AG20443 (cell line): ENCODE data around the gene TTC23.

Experiments used
- DNase-seq: peaks from one replicate; pipeline ENCODE4 v3.0.0; 2012; ENCODE audit warnings: low spot score, mixed read lengths

TTC23 gene

GRCh38 chr15:99101501-99101900 is 147.9 kb downstream of the TTC23 start:
- DNase-seq: no peak

DNA sequence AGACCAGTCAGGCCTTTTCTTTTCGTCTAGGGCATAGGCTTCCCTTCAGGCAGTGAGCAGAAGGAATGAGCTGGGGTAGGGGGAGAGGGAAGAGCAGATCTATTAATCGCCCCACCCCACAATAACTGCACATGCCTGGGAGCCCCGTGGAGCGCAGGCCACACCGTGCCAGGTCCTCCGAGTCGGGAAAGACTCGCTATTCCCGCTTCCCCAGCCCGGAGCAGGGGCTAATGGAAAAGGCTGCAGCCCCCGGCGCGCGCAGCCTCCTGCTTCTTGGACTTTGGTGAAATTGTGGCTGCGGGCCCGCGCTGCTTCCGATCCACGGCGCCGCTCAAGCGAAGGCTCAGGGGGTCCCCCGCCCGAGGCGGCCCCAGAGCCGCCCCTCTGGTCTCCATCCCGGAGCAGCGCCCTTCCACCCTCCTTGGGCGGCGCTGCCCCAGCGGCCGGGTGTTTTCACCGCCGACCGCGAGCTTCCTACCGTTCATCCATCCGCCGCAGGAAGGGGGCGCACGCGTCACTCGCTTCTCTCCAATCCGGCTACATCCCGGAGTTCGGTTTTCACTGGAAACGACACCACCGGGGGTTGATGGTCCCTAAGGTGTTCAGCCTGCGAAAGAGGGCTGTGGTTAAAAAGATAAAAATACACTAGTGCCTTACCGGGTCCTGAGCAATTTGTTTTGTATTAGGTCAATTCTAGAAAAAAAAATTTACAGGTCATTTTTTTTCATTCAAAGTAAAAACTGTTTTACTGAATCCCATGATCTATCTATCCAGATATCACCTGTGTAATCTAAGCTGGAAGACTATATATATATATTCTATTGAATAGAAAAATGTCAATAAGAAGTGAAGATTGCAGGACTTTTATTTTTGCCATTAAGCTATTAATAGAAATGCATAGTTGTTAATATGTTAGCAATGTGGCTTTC is 148.9 kb downstream of the TTC23 start:
- peak; percentile 91 for DNase-seq

GRCh38 chr15:99099661-99100060 is 149.7 kb downstream of the TTC23 start:
- no peak for DNase-seq

DNA sequence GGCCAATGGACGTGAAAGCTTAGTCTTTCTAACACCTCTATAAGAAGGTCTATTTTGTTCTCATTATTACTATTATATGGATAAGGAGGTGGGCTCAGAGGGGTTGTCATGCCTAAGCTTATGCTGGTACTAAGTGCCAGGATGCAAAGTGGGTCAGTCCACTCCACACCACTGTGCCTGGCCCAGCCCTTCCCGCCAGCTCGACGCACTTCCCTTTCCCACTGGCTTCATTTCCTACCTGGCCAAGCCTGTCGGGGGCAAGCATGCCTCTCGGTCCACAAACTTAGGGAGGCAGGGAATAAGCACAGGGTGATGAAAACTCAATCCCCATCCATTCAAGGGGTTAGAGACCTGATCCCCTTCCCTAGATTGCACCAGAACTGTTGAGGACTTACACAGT is 150.4 kb downstream of the TTC23 start:
- DNase-seq: no peak

- DNase-seq: no peak
Measured at GRCh38 chr15:99098426-99098825, 151.0 kb downstream of the TTC23 start.

- no peak for DNase-seq
Measured at GRCh38 chr15:99097441-99098410, 151.7 kb downstream of the TTC23 start.

DNA sequence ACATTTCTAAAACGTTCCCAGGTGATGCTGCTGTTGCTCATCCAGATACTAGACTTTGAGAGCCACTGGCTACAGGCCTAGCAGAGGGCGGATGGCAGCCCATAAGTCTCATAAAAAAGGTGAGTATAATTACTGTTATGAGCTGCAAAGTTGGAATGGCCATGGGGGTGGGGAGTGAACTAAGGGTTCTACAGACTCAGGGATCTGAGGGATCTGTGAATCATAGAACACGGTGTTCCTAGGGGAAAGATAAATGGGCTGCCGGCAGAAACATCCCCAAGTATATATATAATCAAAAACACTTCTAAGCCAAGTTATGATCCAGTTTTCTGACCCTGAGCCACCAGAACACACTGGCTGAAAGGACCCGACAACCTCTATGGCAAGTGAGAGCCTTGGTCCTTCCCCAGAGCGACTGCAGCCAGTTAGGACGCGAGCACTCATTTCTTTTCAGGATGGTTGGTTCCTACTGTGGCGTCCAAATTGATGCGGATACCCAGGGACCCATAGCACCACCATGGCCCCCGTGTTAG is 152.4 kb downstream of the TTC23 start:
- DNase-seq: no peak

DNA sequence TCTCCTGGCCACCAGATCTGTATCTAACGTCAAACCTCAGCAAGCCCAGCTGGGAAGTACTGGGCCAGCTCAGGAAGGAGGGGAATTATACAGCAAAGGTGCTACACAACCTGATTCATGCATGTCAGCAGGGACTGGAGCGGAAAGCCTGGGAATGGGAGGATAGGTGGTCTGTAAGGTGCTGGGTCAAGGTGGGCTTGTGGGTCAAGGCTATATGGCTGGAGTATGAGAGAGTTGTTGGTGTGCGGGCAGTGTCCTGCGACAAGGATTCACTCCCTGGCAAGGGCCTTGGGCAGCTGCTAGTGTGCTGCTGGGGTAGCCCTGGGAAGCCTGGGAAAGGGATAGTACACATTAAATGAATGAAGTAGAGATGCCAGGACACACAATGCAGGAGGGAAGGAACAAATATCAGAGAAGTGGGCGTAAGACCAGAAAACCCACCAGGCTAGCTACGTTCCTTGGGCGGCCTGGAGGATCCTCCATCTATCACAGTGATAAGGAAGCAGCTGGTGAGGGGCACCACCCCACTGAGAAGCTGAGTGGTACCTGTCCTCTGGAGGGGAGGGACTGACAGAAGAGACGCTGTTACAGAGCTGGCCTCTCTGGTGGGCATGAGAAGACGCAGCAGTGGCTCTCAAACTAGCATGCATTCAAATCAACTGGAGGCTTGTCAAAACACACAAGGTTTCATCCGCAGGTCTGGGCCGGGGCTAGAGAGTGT is 153.0 kb downstream of the TTC23 start:
- DNase-seq: no peak

GRCh38 chr15:99095626-99096025 is 153.8 kb downstream of the TTC23 start:
- no peak for DNase-seq

DNA sequence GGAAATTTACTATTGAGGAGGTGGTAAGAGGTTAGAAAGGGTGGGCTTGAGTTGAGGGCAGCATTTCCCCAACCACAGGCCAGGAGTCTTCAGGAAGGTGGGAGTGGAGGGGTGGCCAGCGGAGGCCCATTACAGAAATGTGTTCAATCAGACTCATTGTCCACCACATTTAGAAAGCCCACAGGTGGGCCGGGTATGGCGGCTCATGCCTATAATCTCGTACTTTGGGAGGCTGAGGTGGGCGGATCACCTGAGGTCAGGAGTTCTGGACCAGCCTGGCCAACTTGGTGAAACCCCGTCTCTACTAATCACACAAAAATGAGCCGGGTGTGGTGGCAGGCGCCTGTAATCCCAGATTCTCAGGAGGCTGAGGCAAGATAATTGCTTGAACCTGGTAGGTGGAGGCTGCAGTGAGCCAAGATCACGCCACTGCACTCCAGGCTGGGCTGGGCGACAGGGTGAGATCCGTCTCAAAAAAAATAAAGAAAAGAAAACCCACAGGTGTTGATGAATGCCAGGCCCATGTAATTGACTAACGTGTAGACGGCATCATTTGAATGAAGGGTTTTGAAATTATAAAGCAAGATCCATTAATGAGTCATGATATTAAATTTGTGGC is 156.7 kb downstream of the TTC23 start:
- DNase-seq: no peak

DNA sequence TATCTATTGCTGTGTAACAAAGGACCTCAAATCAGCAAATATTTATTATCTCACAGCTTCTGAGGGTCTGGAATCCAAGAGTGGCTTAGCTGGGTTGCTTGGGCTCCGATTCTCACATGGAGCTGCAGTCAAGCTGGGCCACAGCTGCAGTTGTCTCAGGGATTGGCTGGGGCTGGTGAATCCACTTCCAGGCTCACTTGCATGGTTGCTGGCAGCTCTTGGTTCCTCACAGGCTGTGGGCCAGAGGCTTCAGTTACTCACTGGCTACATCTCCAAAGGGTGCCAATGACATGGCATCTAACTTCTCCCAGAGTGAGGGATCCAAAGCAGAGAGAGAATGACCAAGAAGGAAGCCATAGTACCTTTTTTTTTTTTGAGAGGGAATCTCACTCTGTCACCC is 158.4 kb downstream of the TTC23 start:
- DNase-seq: no peak

- DNase-seq: no peak
Measured at GRCh38 chr15:99090011-99090699, 159.2 kb downstream of the TTC23 start.

DNA sequence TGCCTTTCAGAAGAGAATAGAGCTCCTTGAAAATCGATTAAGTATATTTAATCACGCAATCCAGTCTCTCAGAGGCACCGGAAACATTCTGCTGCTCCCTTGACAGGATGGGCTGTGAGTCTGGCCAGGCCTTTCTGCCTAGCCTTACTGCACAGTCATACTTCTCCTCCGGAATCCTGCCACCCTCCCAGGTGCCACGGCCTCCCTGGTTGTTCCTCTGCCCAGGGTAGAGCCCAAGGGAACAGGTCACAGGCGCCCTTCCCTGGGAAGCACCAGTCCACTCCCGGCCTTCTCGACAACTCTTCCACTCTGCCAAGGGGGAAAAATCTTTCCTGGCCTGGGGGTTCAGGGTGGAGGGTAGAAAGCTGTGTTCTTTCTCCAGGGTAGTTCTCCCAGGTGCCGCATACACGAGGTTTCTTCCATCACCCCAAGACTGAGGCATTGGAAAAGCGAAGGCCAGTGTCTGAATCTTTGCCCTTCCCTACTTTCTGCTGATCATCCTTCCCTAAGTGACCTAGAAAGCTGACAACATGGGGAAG is 161.9 kb downstream of the TTC23 start:
- DNase-seq: no peak

DNA sequence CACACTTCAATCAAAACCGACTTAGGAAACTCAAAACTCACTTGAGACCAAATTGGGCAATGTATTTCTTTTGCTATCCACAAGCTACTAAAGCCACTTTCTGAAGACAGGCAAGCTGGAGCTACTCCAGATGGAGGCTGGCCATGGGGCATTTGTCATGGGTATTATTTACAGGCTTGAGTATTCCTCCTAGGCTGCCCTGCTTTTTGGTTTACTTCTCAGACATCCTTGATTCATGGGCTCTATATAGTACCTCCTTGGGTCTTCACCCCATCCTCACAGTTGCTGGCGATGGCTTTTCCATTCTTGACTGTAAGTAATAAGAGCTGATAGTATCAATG is 163.1 kb downstream of the TTC23 start:
- no peak for DNase-seq
